ENCODE measurements around the gene RP2.

GRCh38 chrX:46917622-46918021 lies 80.8 kb downstream of the RP2 start:
- TF ChIP-seq POLR2A (IDR thresholded peaks at IDR 0.05): no peak
- TF ChIP-seq, protein P1, sequence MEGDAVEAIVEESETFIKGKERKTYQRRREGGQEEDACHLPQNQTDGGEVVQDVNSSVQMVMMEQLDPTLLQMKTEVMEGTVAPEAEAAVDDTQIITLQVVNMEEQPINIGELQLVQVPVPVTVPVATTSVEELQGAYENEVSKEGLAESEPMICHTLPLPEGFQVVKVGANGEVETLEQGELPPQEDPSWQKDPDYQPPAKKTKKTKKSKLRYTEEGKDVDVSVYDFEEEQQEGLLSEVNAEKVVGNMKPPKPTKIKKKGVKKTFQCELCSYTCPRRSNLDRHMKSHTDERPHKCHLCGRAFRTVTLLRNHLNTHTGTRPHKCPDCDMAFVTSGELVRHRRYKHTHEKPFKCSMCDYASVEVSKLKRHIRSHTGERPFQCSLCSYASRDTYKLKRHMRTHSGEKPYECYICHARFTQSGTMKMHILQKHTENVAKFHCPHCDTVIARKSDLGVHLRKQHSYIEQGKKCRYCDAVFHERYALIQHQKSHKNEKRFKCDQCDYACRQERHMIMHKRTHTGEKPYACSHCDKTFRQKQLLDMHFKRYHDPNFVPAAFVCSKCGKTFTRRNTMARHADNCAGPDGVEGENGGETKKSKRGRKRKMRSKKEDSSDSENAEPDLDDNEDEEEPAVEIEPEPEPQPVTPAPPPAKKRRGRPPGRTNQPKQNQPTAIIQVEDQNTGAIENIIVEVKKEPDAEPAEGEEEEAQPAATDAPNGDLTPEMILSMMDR (IDR thresholded peaks at IDR 0.05): no peak

All from Peyer's patch (tissue), 4 donors.